ENCODE results near the gene GMPR.

GMPR gene

GRCh38 chr6:16318953-16319720, 80.8 kb downstream of the GMPR start:
- CTCF ChIA-PET: no interaction called here

DNA sequence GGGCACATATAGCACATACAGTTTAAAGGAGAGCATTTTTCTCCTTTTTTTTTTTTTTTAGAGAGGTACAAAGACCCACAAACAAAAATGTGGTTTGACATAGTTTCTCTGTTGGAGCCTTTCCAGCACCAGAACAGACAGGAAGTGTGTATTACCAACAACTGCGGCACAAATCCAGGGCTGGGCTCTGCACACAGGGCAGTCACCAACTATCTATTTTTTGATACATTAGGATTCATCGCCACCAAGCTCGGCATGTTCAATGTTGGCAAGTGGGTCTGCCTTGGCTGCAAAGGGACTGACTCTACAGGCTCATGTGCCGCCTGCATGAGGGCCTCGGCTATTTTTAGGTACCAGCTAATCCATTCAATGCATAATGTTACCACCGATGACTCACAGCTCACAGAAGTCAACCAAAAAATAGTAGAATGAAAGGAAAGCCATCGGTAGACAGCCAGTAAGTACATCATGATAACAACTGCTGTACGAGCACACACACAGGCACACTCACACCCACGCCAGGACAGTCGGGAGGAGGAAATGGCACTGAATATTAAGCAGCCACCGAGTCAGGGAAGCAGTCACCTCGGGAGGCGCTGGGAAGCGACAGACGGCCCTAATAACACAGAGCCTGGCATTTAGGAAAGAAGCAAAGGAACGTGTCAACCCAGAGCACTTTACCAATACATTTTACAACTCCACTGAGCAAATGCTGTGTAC, 81.6 kb downstream of the GMPR start:
- CTCF ChIA-PET: no interaction called here
- no peak for TF ChIP-seq CTCF (conservative IDR thresholded peaks at IDR 0.05; ENCODE audit: low read depth)
- POLR2A ChIA-PET (ENCODE audit: low non-redundant PET): no interaction called here
- DNase-seq (ENCODE audit: low spot score): peak; percentile 74
- H3K27ac ChIP-seq: peak overlapping the region; percentile 72

More at GRCh38 chr6:16318953-16319720, 80.8 kb downstream of the GMPR start:
- no peak for DNase-seq (ENCODE audit: low spot score)
- no peak for TF ChIP-seq CTCF (conservative IDR thresholded peaks at IDR 0.05; ENCODE audit: low read depth)
- H3K27ac ChIP-seq: no peak overlapping the region
- POLR2A ChIA-PET (ENCODE audit: low non-redundant PET): no interaction called here

GRCh38 chr6:16320533-16321340, 82.3 kb downstream of the GMPR start:
- CTCF ChIA-PET: interaction anchor here (0.6 to 1.5 kb wide), 2 partner anchors 89 to 440 kb away, joined by 4 to 5 read pairs; no protein-coding TSS in a partner anchor
- no peak for TF ChIP-seq CTCF (conservative IDR thresholded peaks at IDR 0.05; ENCODE audit: low read depth)
- DNase-seq (ENCODE audit: low spot score): no peak
- H3K27ac ChIP-seq: peak overlapping the region; percentile 72
- POLR2A ChIA-PET (ENCODE audit: low non-redundant PET): no interaction called here

DNA sequence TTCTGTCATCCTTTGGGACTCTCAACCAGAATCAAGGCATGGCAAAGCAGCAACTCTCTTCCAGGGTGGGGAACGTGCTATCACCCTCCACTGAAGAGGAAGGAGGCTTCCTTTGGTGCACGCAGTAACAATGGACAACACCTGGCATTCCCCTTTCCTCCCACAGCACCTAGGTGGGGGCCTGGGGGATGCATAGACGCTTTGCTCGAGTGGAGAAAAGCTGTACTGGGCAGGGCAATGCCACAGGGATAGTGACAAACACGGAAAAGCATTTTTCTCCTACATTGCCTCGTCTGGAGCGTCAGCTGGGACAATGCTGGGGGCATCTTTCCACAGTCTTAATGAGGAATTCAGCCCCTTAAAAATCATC, 82.9 kb downstream of the GMPR start:
- TF ChIP-seq CTCF (conservative IDR thresholded peaks at IDR 0.05; ENCODE audit: low read depth): no peak
- peak overlapping the region; percentile 72 for H3K27ac ChIP-seq
- POLR2A ChIA-PET (ENCODE audit: low non-redundant PET): no interaction called here
- no peak for DNase-seq (ENCODE audit: low spot score)
- CTCF ChIA-PET: interaction anchor here (0.5 to 1.5 kb wide), 3 partner anchors 11 to 440 kb away, joined by 4 to 5 read pairs (median 4); no protein-coding TSS in a partner anchor

GRCh38 chr6:16321826-16322225, 83.4 kb downstream of the GMPR start:
- ChIA-PET CTCF (interaction anchor here (0.5 to 1.5 kb wide), 3 partner anchors 10 to 1062 kb away, joined by 3 to 4 read pairs (median 4); no protein-coding TSS in a partner anchor), POLR2A (ENCODE audit: low non-redundant PET) (no interaction called here)
- no peak for TF ChIP-seq CTCF (conservative IDR thresholded peaks at IDR 0.05; ENCODE audit: low read depth)
- no peak overlapping the region for H3K27ac ChIP-seq
- no peak for DNase-seq (ENCODE audit: low spot score)

Measured in RWPE1 (cell line).